ENCODE measurements around the gene LIPE. TPM values are rescaled to one million over a fixed set of nuclear protein-coding genes. Genes with fewer than 3 reads are reported as not detected.
A peak's percentile ranks its signal among the peaks of the same experiment; 100 is the strongest.

LIPE gene
- total RNA-seq, 1 experiment from 2014 or later = 21.7 TPM

DNA sequence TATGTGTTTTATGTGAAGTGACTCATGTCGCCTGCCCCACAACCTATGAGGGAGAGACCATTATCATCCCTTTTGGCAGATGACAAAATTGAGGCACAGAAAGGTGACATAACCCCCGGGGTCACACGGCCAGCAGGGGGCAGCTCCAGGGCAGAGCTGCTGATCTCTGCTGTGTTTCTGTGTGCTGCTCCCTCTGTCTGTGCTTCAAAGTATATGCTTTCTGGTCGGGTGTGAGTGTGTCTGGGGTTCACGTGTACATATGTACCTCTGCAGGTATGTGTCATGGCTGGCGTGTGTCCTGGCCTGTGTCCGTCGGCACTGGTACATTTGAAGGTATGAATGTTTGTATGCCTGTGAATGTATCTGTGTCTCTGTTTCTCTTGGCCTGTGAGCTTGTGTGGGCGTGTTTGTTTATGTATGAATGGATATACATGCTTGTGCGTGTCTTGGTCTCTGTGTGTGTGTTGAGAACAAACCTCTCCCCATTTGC lies 7.1 kb downstream of the LIPE start:
- H3K36me3 Mint-ChIP-seq (ENCODE audit: insufficient read depth, unreplicated experiment) = peaks cover 17% of the 10 kb centered on the region
- H3K9me3 Mint-ChIP-seq (ENCODE audit: unreplicated experiment) = no peaks in the 10 kb centered on the region
- H3K27me3 Mint-ChIP-seq (ENCODE audit: insufficient read depth, unreplicated experiment) = no peaks in the 10 kb centered on the region
- intact Hi-C loops (cut with micrococcal nuclease; ENCODE audit: unreplicated experiment) = no loop called here
- Histone ChIP-seq H3K27me3 (replicated peaks; ENCODE audit: control insufficient read depth, insufficient read depth, low read length) (no peaks in the 10 kb centered on the region), H3K4me3 (ENCODE audit: low read depth, low read length) (no peak overlapping the region), H3K9me3 (no peaks in the 10 kb centered on the region), H3K4me1 (peaks cover 14% of the 10 kb centered on the region), H3K36me3 (ENCODE audit: control insufficient read depth, insufficient read depth, low read length) (no peaks in the 10 kb centered on the region)
- ChIA-PET POLR2A (interaction anchor here (0.6 kb wide), 1 partner anchor 23 kb away, joined by 3 read pairs; no protein-coding TSS in a partner anchor), CTCF (interaction anchor here (0.6 to 1.2 kb wide), 8 partner anchors 13 to 1671 kb away, joined by 3 to 9 read pairs (median 3); no protein-coding TSS in a partner anchor)
- BruUV-seq (replicated peaks) = no TSS peak
- no peak overlapping the region for H3K27ac Mint-ChIP-seq (ENCODE audit: unreplicated experiment)
- peak; percentile 71 to 81 for DNase-seq
- peaks cover 15% of the 10 kb centered on the region for H3K4me1 Mint-ChIP-seq (ENCODE audit: low read depth, unreplicated experiment)
- no peak overlapping the region for H3K4me3 Mint-ChIP-seq (ENCODE audit: unreplicated experiment)
- TF ChIP-seq, protein P1, sequence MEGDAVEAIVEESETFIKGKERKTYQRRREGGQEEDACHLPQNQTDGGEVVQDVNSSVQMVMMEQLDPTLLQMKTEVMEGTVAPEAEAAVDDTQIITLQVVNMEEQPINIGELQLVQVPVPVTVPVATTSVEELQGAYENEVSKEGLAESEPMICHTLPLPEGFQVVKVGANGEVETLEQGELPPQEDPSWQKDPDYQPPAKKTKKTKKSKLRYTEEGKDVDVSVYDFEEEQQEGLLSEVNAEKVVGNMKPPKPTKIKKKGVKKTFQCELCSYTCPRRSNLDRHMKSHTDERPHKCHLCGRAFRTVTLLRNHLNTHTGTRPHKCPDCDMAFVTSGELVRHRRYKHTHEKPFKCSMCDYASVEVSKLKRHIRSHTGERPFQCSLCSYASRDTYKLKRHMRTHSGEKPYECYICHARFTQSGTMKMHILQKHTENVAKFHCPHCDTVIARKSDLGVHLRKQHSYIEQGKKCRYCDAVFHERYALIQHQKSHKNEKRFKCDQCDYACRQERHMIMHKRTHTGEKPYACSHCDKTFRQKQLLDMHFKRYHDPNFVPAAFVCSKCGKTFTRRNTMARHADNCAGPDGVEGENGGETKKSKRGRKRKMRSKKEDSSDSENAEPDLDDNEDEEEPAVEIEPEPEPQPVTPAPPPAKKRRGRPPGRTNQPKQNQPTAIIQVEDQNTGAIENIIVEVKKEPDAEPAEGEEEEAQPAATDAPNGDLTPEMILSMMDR (IDR thresholded peaks at IDR 0.05; ENCODE audit: insufficient read depth in 1 of 2, low read depth in 1 of 2, low read length in 1 of 2, severe bottlenecking in 1 of 2, unreplicated experiment in 1 of 2) = peak; percentile 90

DNA sequence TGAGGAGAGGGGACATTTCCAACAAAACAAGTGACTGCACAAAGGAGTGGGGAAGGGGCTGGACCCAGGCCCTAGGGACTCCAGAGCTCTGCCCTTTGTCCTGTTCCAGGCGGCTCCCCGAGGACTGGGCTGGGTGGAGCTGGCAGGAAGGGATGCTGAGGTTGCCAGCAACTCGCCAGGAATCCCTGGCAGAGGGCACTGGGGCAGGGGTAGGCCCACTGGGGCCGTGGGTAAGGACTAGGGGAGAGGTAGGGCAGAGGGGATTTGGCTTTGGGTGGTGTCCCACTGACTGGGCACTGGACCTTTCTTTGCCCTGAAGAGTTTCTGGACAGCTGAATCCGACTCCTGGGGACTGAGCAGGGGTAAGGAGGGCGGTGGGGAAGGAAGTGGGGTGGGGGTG lies 7.9 kb downstream of the LIPE start:
- peaks cover 11% of the 10 kb centered on the region for H3K4me1 ChIP-seq
- no peak overlapping the region for H3K4me3 ChIP-seq (ENCODE audit: low read depth, low read length)
- POLR2A ChIA-PET = no interaction called here
- peaks cover 11% of the 10 kb centered on the region for H3K36me3 Mint-ChIP-seq (ENCODE audit: insufficient read depth, unreplicated experiment)
- TF ChIP-seq, protein P1 (IDR thresholded peaks at IDR 0.05; ENCODE audit: insufficient read depth in 1 of 2, low read depth in 1 of 2, low read length in 1 of 2, severe bottlenecking in 1 of 2, unreplicated experiment in 1 of 2) = no peak
- intact Hi-C loops (cut with micrococcal nuclease; ENCODE audit: unreplicated experiment) = no loop called here
- no peak overlapping the region for H3K4me3 Mint-ChIP-seq (ENCODE audit: unreplicated experiment)
- H3K27me3 ChIP-seq (replicated peaks; ENCODE audit: control insufficient read depth, insufficient read depth, low read length) = no peaks in the 10 kb centered on the region
- no peak for DNase-seq
- CTCF ChIA-PET = interaction anchor here (0.6 to 1.2 kb wide), 3 partner anchors 13 to 82 kb away, joined by 3 read pairs; no protein-coding TSS in a partner anchor
- H3K27me3 Mint-ChIP-seq (ENCODE audit: insufficient read depth, unreplicated experiment) = no peaks in the 10 kb centered on the region
- peaks cover 15% of the 10 kb centered on the region for H3K4me1 Mint-ChIP-seq (ENCODE audit: low read depth, unreplicated experiment)
- H3K27ac Mint-ChIP-seq (ENCODE audit: unreplicated experiment) = no peak overlapping the region
- H3K9me3 Mint-ChIP-seq (ENCODE audit: unreplicated experiment) = no peaks in the 10 kb centered on the region
- no TSS peak for BruUV-seq (replicated peaks)
- H3K36me3 ChIP-seq (ENCODE audit: control insufficient read depth, insufficient read depth, low read length) = no peaks in the 10 kb centered on the region
- no peaks in the 10 kb centered on the region for H3K9me3 ChIP-seq

DNA sequence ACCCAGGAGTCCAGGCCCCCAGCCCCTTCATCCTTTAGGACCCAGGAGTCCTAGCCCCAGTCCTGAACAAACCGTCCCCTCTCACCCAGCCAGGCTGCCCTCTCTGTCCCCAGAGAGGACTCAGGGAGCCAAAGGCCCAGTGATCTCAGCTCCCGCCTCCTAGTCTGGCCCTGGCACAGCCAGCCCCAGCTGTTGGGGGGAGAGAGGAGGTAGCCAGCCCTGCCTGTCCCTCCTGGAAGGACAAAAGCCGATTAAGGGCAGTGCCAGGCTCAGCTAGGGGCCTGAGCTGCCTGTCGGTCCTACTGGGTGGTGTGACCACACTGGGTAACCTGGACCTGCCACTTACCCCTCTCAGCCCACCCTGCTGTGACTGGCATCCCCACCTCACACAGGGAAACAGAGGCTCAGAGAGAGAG lies 14.5 kb downstream of the LIPE start:
- no peak overlapping the region for H3K27ac Mint-ChIP-seq (ENCODE audit: unreplicated experiment)
- Histone ChIP-seq H3K4me1 (no peaks in the 10 kb centered on the region), H3K27me3 (replicated peaks; ENCODE audit: control insufficient read depth, insufficient read depth, low read length) (no peaks in the 10 kb centered on the region), H3K36me3 (ENCODE audit: control insufficient read depth, insufficient read depth, low read length) (no peaks in the 10 kb centered on the region), H3K9me3 (no peaks in the 10 kb centered on the region), H3K4me3 (ENCODE audit: low read depth, low read length) (no peak overlapping the region)
- H3K4me3 Mint-ChIP-seq (ENCODE audit: unreplicated experiment) = no peak overlapping the region
- H3K27me3 Mint-ChIP-seq (ENCODE audit: insufficient read depth, unreplicated experiment) = no peaks in the 10 kb centered on the region
- CTCF ChIA-PET = interaction anchor here (1.3 kb wide), 1 partner anchor 11 kb away, joined by 6 read pairs; no protein-coding TSS in a partner anchor
- no peaks in the 10 kb centered on the region for H3K9me3 Mint-ChIP-seq (ENCODE audit: unreplicated experiment)
- intact Hi-C loops (cut with micrococcal nuclease; ENCODE audit: unreplicated experiment) = no loop called here
- H3K4me1 Mint-ChIP-seq (ENCODE audit: low read depth, unreplicated experiment) = peaks cover 5% of the 10 kb centered on the region
- H3K36me3 Mint-ChIP-seq (ENCODE audit: insufficient read depth, unreplicated experiment) = peaks cover 6% of the 10 kb centered on the region
- POLR2A ChIA-PET = interaction anchor here (1.1 kb wide), 1 partner anchor 16 kb away, joined by 4 read pairs; no protein-coding TSS in a partner anchor
- no peak for DNase-seq
- BruUV-seq (replicated peaks) = no TSS peak
- TF ChIP-seq, protein P1 (IDR thresholded peaks at IDR 0.05; ENCODE audit: insufficient read depth in 1 of 2, low read depth in 1 of 2, low read length in 1 of 2, severe bottlenecking in 1 of 2, unreplicated experiment in 1 of 2) = no peak
